ENCODE measurements around the gene CDK3.

The CDK3 gene

GRCh38 chr17:76014925-76015261 is 14.2 kb downstream of the CDK3 start:
- DNase-seq = no peak
- no peak for TF ChIP-seq GATA1 (IDR thresholded peaks at IDR 0.05; ENCODE audit: low read depth, low read length)
- no peak for TF ChIP-seq POLR2A (IDR thresholded peaks at IDR 0.05; ENCODE audit: low read length)

- TF ChIP-seq GATA1 (IDR thresholded peaks at IDR 0.05; ENCODE audit: low read depth, low read length) (no peak), POLR2A (IDR thresholded peaks at IDR 0.05; ENCODE audit: low read length) (no peak)
- no peak for DNase-seq
These were observed 17.1 kb downstream of the CDK3 start for GRCh38 chr17:76017481-76018339.

- no peak for DNase-seq
- no peak for TF ChIP-seq POLR2A (IDR thresholded peaks at IDR 0.05; ENCODE audit: low read length)
- TF ChIP-seq GATA1 (IDR thresholded peaks at IDR 0.05; ENCODE audit: low read depth, low read length) = no peak
These were observed 17.7 kb downstream of the CDK3 start for GRCh38 chr17:76018340-76018680.

- TF ChIP-seq POLR2A (IDR thresholded peaks at IDR 0.05; ENCODE audit: low read length) (no peak), GATA1 (IDR thresholded peaks at IDR 0.05; ENCODE audit: low read depth, low read length) (no peak)
These were observed 18.1 kb downstream of the CDK3 start for GRCh38 chr17:76018801-76019200.

GRCh38 chr17:76019833-76020467 is 19.3 kb downstream of the CDK3 start:
- no peak for DNase-seq
- TF ChIP-seq POLR2A (IDR thresholded peaks at IDR 0.05; ENCODE audit: low read length) (no peak), GATA1 (IDR thresholded peaks at IDR 0.05; ENCODE audit: low read depth, low read length) (no peak)

More at GRCh38 chr17:76018801-76019200, 18.1 kb downstream of the CDK3 start:
- no peak for DNase-seq

- DNase-seq = no peak
- TF ChIP-seq POLR2A (IDR thresholded peaks at IDR 0.05; ENCODE audit: low read length) (no peak), GATA1 (IDR thresholded peaks at IDR 0.05; ENCODE audit: low read depth, low read length) (no peak)
These were observed 21.6 kb downstream of the CDK3 start for GRCh38 chr17:76022285-76022684.

- no peak for DNase-seq
- TF ChIP-seq GATA1 (IDR thresholded peaks at IDR 0.05; ENCODE audit: low read depth, low read length) (no peak), POLR2A (IDR thresholded peaks at IDR 0.05; ENCODE audit: low read length) (no peak)
These were observed 22.6 kb downstream of the CDK3 start for GRCh38 chr17:76022973-76023899.

- TF ChIP-seq GATA1 (IDR thresholded peaks at IDR 0.05; ENCODE audit: low read depth, low read length) (no peak), POLR2A (IDR thresholded peaks at IDR 0.05; ENCODE audit: low read length) (no peak)
- no peak for DNase-seq
These were observed 23.2 kb downstream of the CDK3 start for GRCh38 chr17:76023900-76024237.

- no peak for DNase-seq
- no peak for TF ChIP-seq GATA1 (IDR thresholded peaks at IDR 0.05; ENCODE audit: low read depth, low read length)
- no peak for TF ChIP-seq POLR2A (IDR thresholded peaks at IDR 0.05; ENCODE audit: low read length)
These were observed 23.7 kb downstream of the CDK3 start for GRCh38 chr17:76024353-76024752.

GRCh38 chr17:76025294-76025693 is 24.6 kb downstream of the CDK3 start:
- no peak for DNase-seq
- no peak for TF ChIP-seq POLR2A (IDR thresholded peaks at IDR 0.05; ENCODE audit: low read length)

GRCh38 chr17:76026714-76027158 is 26.1 kb downstream of the CDK3 start:
- TF ChIP-seq POLR2A (IDR thresholded peaks at IDR 0.05; ENCODE audit: low read length) (no peak), GATA1 (IDR thresholded peaks at IDR 0.05; ENCODE audit: low read depth, low read length) (no peak)
- DNase-seq = no peak

GRCh38 chr17:76027159-76027839 is 26.6 kb downstream of the CDK3 start, which contains the start of gene EVPL:
EVPL (minus strand) TSS chr17:76027306; CDS start chr17:76027198, 108 bp downstream.
- no peak for DNase-seq

GRCh38 chr17:76032073-76032779 is 31.6 kb downstream of the CDK3 start:
- no peak for DNase-seq
- no peak for TF ChIP-seq GATA1 (IDR thresholded peaks at IDR 0.05; ENCODE audit: low read depth, low read length)

More at GRCh38 chr17:76027159-76027839, 26.6 kb downstream of the CDK3 start, which contains the start of gene EVPL:
- no peak for TF ChIP-seq GATA1 (IDR thresholded peaks at IDR 0.05; ENCODE audit: low read depth, low read length)
- TF ChIP-seq POLR2A (IDR thresholded peaks at IDR 0.05; ENCODE audit: low read length) = no peak

Data from erythroblast (primary cell).